GM12892 (cell line): ENCODE data around the gene IL24.

Experiments
- DNase-seq: peaks from one replicate; pipeline ENCODE4 v3.0.0; 2011; ENCODE audit not compliant: insufficient read length
- FAIRE-seq: peaks from 2 replicates; lab custom pipeline; 2011; peaks lifted over from hg19 to GRCh38; lab: Jason Lieb, UNC
- POLR2A ChIP-seq: IDR thresholded peaks from 2 replicates; pipeline ENCODE4 v1.6.1; 2011; ENCODE audit warnings: low read depth, low read length, control low read depth
- POLR2AphosphoS5 ChIP-seq: IDR thresholded peaks from 2 replicates; pipeline ENCODE4 v1.6.1; 2011; ENCODE audit warnings: low read depth, low read length, control low read depth
- TAF1 ChIP-seq: IDR thresholded peaks from 2 replicates; pipeline ENCODE4 v1.6.1; 2011; ENCODE audit warnings: low read depth, mild to moderate bottlenecking, control low read depth, low read length, borderline replicate concordance

IL24 gene

GRCh38 chr1:206951318-206952100 is 54.3 kb downstream of the IL24 start:
- DNase-seq (no peak), FAIRE-seq (no peak)
- TF ChIP-seq POLR2AphosphoS5, result no peak
- TF ChIP-seq POLR2A, result no peak
- TF ChIP-seq TAF1, result no peak

GRCh38 chr1:206952171-206952570 is 54.9 kb downstream of the IL24 start:
- no peak for TF ChIP-seq POLR2A
- TF ChIP-seq POLR2AphosphoS5, result no peak
- no peak for TF ChIP-seq TAF1
- DNase-seq (no peak), FAIRE-seq (no peak)

GRCh38 chr1:206953126-206953525 is 55.9 kb downstream of the IL24 start:
- no peak for TF ChIP-seq TAF1
- TF ChIP-seq POLR2A, result no peak
- no peak for TF ChIP-seq POLR2AphosphoS5
- DNase-seq, result no peak
- no peak for FAIRE-seq

GRCh38 chr1:206953626-206954025 is 56.4 kb downstream of the IL24 start:
- no peak for FAIRE-seq
- DNase-seq, result no peak
- TF ChIP-seq TAF1 (no peak), POLR2A (no peak), POLR2AphosphoS5 (no peak)
